ENCODE measurements around the gene COQ9.
"Not testable (repeated sequence)": the region's sequence is repeated elsewhere in the genome, so short reads cannot be mapped to it uniquely, and the experiment has no call there.

COQ9 gene

GRCh38 chr16:57427307-57427706, 20.0 kb upstream of the COQ9 start:
- DNase-seq = no peak

- no peak for DNase-seq
Measured at GRCh38 chr16:57427824-57428223, 19.5 kb upstream of the COQ9 start.

DNA sequence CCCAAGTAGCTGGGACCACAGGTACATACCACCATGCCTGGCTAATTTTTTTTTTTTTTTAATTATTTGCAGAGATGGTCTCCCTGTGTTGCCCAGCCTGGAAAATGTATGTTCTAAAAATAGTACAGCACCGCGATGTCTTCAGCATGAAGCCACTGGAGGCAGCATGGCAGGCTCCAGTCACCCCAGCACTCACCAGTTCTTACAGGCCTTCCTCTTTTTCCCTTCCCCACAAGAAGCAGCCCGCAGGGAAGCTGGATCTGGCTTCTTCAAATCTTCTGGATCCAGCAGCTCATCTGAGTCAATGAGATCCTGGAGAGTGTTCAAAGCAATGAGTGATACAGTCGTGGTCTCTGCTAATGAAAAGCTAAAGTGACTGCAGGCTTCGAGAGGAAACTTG, 16.3 kb upstream of the COQ9 start:
- peak; percentile 54 for DNase-seq

- no peak for DNase-seq
Measured at GRCh38 chr16:57432505-57432904, 14.8 kb upstream of the COQ9 start.

DNA sequence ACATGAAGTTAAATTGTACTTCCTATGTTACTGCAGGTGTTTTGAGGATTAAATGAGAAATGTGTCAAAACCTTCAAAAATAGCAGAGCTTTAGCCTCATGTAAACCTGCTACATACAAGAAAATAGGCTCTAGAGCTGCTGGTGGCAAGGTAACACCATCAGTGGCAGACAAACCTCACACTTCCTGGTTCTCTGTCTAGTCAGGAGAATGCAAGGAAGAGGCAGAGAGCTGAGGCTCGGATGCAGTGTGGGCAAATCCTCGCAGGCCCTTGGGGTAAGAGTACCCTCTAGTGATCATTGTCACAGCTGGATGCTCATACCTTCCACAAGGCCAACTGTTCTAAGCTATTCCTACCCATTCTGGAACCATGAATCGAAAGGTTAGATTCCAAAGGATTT, 14.3 kb upstream of the COQ9 start:
- DNase-seq = no peak

DNA sequence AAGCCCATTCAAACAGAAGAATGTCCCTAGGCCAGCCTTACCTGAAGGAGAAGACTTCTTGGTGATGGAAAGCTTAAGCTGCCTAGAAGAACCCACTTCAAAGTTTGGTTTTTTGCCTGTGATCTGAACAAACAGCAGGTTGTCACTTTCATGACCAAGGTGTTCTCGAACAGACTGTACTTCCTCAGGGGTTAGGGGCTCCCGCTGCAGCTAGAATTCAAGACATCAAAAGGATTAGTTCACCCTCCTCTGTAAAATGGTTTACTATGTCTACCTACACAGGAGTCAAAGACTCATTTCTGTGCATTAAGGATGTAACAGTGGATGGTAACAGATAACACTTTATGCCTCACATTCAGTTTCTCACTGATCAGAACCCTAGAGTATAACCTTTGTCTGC, 13.3 kb upstream of the COQ9 start:
- DNase-seq = no peak

- DNase-seq = no peak
Measured at GRCh38 chr16:57435838-57436237, 11.4 kb upstream of the COQ9 start.

DNA sequence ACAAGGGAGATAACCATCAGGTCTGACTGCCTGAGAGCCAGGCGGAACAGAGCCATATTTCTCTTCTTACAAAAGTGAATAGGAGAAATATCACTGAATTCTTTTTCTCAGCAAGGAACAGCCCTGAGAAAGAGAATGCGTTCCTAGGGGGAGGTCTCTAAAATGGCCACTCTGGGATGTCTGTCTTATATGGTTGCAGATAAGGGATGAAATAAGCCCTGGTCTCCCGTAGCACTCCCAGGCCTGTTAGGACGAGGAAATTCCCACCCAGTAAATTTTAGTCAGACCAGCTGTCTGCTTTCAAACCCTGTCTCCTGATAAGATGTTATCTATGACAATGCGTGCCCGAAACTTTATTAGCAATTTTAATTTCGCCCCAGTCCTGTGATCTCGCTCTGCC, 7.3 kb upstream of the COQ9 start:
- not testable (repeated sequence) for DNase-seq

- not testable (repeated sequence) for DNase-seq
Measured at GRCh38 chr16:57440551-57440950, 6.7 kb upstream of the COQ9 start.

GRCh38 chr16:57444711-57445110, 2.6 kb upstream of the COQ9 start:
- DNase-seq = no peak

DNA sequence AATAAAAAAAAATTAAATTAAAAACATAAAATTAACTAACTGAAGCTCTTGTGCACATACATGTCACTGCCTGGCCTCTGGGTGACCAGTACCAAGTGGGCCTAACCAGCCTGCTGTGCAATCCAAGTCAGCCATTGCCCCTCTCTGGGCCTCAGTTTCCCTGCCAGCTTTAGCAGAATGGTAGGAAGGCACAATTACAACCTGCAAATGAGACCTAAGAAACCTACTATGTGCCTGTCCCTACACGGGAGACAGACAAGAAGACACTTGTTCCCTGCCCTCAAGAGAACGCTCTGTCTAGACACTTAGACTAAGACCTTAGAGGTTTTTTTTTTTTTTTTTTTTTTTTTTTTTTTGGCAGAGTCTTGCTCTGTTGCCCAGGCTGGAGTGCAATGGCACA, 1.8 kb upstream of the COQ9 start:
- no peak for DNase-seq

GRCh38 chr16:57446531-57447185, 621 bp upstream of the COQ9 start:
- DNase-seq = peak; percentile 31

- no peak for DNase-seq
Measured at GRCh38 chr16:57452021-57452420, 4.7 kb downstream of the COQ9 start.

DNA sequence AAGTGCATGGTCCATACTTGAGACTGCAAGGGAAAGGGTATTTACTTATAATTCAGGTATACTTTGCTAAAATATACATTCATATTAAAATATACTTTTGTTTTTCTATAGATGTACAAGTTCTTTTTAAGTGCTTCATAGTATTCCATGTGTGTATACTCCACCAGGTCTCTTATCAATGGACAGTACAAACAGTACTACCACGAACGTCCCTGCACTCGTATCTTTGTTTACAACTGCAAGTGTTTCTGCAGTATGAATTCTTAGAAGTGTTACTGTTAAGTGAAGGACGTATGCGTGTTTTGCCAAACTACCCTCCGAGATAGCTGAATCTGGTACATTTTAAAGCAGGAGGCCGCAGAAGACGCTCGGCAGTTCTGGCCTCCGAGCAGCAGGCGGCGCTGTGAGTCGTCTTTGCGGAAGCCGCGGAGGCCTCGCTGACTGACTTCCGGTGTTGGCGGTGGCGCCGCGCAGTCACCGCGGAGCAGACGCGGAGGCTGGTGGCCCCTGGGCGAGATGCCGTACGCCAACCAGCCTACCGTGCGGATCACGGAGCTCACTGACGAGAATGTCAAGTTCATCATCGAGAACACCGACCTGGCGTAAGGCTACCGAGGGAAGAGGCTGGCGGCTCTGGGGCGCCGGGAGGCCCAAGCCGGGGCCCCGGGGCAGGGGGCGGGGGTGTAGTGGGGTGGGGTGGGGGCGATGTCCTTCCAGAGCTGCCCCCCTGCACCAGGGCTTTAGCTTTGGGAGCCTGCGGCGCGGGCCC, 15.1 kb downstream of the COQ9 start, which contains the start of gene POLR2C:
Gene POLR2C (plus strand): TSS at position 471 of the 769 bp plus-strand sequence. CDS start 46 bp downstream, at position 517.
- DNase-seq = peak; percentile 79

DNA sequence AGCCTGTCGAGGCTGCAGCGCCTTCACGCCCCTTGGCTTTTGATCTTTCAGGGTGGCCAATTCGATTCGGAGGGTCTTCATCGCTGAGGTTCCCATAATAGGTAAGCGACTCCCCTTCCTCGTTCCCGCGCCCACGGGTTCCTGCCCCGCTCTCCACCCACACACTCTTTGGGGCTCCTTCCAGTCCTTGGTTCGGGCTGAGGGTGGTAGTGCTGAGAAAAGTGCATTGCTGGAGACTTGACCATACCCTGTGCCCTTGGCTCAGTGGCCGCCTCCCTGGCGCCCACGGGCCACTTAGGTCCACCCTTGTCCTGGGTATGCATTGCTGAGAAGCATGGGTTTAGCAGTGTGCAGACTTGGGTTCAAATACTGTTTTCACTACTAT, 15.7 kb downstream of the COQ9 start:
- no peak for DNase-seq

- no peak for DNase-seq
Measured at GRCh38 chr16:57464523-57464922, 17.2 kb downstream of the COQ9 start.

GRCh38 chr16:57468346-57468745, 21.1 kb downstream of the COQ9 start:
- no peak for DNase-seq

DNA sequence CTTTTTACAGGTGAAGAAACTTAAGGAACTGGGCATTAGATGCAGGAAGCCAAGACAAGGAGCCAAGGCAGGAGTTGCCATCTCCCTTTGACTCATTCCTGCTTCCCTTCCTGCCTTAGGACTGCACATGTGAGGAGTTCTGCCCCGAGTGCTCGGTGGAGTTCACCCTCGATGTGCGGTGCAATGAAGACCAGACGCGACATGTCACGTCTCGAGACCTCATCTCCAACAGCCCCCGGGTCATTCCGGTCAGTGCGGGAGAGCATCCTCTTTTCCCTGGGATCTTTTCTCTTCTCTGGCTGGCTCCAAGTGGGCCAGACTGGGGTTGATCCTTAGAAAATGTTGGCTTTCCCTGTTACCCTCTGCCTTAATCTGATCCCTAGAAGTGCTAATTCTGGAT, 21.8 kb downstream of the COQ9 start:
- DNase-seq = no peak

DNA sequence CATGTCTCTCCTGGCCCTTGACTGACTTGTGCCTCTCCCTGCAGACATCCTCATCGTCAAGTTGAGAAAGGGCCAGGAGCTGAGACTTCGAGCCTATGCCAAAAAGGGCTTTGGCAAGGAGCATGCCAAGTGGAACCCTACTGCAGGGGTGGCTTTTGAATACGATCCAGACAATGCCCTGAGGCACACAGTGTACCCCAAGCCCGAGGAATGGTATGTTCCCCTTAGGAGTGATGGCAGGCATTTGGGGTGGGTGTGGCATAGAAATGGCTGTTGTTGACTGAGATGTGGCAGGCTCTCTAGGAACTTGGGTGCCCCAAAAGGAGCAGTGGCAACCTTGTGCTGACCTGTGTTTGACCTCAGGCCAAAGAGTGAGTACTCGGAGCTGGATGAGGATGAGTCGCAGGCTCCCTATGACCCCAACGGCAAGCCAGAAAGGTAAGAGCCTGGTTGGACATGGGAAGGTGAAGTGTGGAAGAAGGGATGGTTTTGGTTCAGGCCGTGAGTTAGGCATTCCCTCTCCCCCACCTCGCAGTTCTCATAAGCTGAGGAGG, 22.7 kb downstream of the COQ9 start:
- DNase-seq = no peak

GRCh38 chr16:57470711-57471110, 23.4 kb downstream of the COQ9 start:
- DNase-seq = no peak

GRCh38 chr16:57471209-57471608, 23.9 kb downstream of the COQ9 start:
- no peak for DNase-seq

- no peak for DNase-seq
Measured at GRCh38 chr16:57471852-57472664, 24.8 kb downstream of the COQ9 start.

DNA sequence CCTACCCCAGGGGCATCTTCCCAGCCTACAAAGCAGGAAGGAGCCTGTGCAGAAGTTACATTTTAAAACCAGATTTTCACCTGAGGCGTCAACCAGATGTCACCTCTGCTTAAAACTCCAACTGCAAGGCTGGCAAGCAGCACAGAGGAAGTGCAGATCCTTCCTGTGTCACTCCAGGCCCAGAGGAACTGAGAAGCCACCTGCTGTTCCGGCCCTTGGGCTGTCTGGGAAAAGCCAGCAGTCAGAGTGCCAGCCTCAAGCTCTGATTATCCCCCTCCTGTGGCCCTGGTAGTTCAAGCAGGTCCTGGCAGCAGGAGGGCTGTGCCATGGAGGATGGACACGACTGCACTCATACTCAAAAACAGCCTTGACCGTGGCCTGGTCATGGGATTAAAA, 25.4 kb downstream of the COQ9 start:
- no peak for DNase-seq
